ENCODE data around the gene PSTPIP1.

Gene PSTPIP1

GRCh38 chr15:77053709-77054108 is 58.8 kb downstream of the PSTPIP1 start:
- Histone ChIP-seq H3K9me3 (no peaks in the 10 kb centered on the region), H3K4me1 (ENCODE audit: control insufficient read depth in 1 of 2, insufficient read depth in 1 of 2, low read depth in 1 of 2, low read length in 1 of 2) (peaks cover 5 to 7% of the 10 kb centered on the region in 2 experiments), H3K4me3 (ENCODE audit: low read depth in 1 of 2, low read length in 1 of 2) (no peak overlapping the region), H3K27me3 (no peaks in the 10 kb centered on the region), H3K36me3 (no peaks in the 10 kb centered on the region), H3K27ac (no peak overlapping the region)
- TF ChIP-seq CTCF (IDR thresholded peaks at IDR 0.05): no peak

- H3K4me3 ChIP-seq (ENCODE audit: low read depth in 1 of 2, low read length in 1 of 2): no peak overlapping the region
- no peaks in the 10 kb centered on the region for H3K27me3 ChIP-seq
- H3K36me3 ChIP-seq: no peaks in the 10 kb centered on the region
- no peak overlapping the region for H3K27ac ChIP-seq
- no peak for TF ChIP-seq CTCF (IDR thresholded peaks at IDR 0.05)
- no peaks in the 10 kb centered on the region for H3K9me3 ChIP-seq
- H3K4me1 ChIP-seq (ENCODE audit: control insufficient read depth in 1 of 2, insufficient read depth in 1 of 2, low read depth in 1 of 2, low read length in 1 of 2): peaks cover 4% of the 10 kb centered on the region in 2 experiments
Measured at GRCh38 chr15:77057072-77057471, 62.1 kb downstream of the PSTPIP1 start.

- Histone ChIP-seq H3K4me1 (ENCODE audit: control insufficient read depth in 1 of 2, insufficient read depth in 1 of 2, low read depth in 1 of 2, low read length in 1 of 2) (peaks cover 4% of the 10 kb centered on the region in 2 experiments), H3K27me3 (no peaks in the 10 kb centered on the region), H3K36me3 (no peaks in the 10 kb centered on the region), H3K9me3 (no peaks in the 10 kb centered on the region), H3K27ac (no peak overlapping the region), H3K4me3 (ENCODE audit: low read depth in 1 of 2, low read length in 1 of 2) (no peak overlapping the region)
- no peak for TF ChIP-seq CTCF (IDR thresholded peaks at IDR 0.05)
Measured at GRCh38 chr15:77057685-77058084, 62.8 kb downstream of the PSTPIP1 start.

- Histone ChIP-seq H3K9me3 (no peaks in the 10 kb centered on the region), H3K27ac (no peak overlapping the region), H3K36me3 (no peaks in the 10 kb centered on the region), H3K4me3 (ENCODE audit: low read depth in 1 of 2, low read length in 1 of 2) (no peak overlapping the region), H3K4me1 (ENCODE audit: control insufficient read depth in 1 of 2, insufficient read depth in 1 of 2, low read depth in 1 of 2, low read length in 1 of 2) (peaks cover 4% of the 10 kb centered on the region in 2 experiments), H3K27me3 (no peaks in the 10 kb centered on the region)
- no peak for TF ChIP-seq CTCF (IDR thresholded peaks at IDR 0.05)
Measured at GRCh38 chr15:77058468-77058867, 63.5 kb downstream of the PSTPIP1 start.

GRCh38 chr15:77059786-77060361 is 64.9 kb downstream of the PSTPIP1 start:
- Histone ChIP-seq H3K9me3 (no peaks in the 10 kb centered on the region), H3K4me1 (ENCODE audit: control insufficient read depth in 1 of 2, insufficient read depth in 1 of 2, low read depth in 1 of 2, low read length in 1 of 2) (peaks cover 11 to 15% of the 10 kb centered on the region in 2 experiments), H3K27ac (no peak overlapping the region), H3K27me3 (no peaks in the 10 kb centered on the region), H3K4me3 (ENCODE audit: low read depth in 1 of 2, low read length in 1 of 2) (no peak overlapping the region), H3K36me3 (no peaks in the 10 kb centered on the region)
- no peak for TF ChIP-seq CTCF (IDR thresholded peaks at IDR 0.05)
